Measurements from ENCODE around the gene C1RL. TPM values are rescaled to one million over a fixed set of nuclear protein-coding genes. Genes with fewer than 3 reads are reported as not detected.
"Not testable (repeated sequence)": the region's sequence is repeated elsewhere in the genome, so short reads cannot be mapped to it uniquely, and the experiment has no call there.

The C1RL gene
- total RNA-seq, 1 donor from 2014 or later, result 14.4 TPM

- ATAC-seq (no peak), DNase-seq (ENCODE audit: missing footprints) (no peak)
- intact Hi-C loops (cut with DNase I), result no loop called here
Observed at GRCh38 chr12:7058850-7059395, 50.1 kb downstream of the C1RL start.

- intact Hi-C loops (cut with DNase I), result no loop called here
- ATAC-seq (no peak), DNase-seq (ENCODE audit: missing footprints) (no peak)
Observed at GRCh38 chr12:7058163-7058845, 50.7 kb downstream of the C1RL start.

GRCh38 chr12:7055736-7056135, 53.3 kb downstream of the C1RL start:
- ATAC-seq; intact Hi-C loops (cut with DNase I): not testable (repeated sequence)

GRCh38 chr12:7054925-7055324, 54.1 kb downstream of the C1RL start:
- intact Hi-C loops (cut with DNase I), result no loop called here
- no peak for DNase-seq (ENCODE audit: missing footprints)
- ATAC-seq, result no peak

More at GRCh38 chr12:7055736-7056135, 53.3 kb downstream of the C1RL start:
- DNase-seq (ENCODE audit: missing footprints), result not testable (repeated sequence)

GRCh38 chr12:7049973-7050372, 59.0 kb downstream of the C1RL start:
- DNase-seq (ENCODE audit: missing footprints); intact Hi-C loops (cut with DNase I); ATAC-seq: not testable (repeated sequence)

- DNase-seq (ENCODE audit: missing footprints); intact Hi-C loops (cut with DNase I); ATAC-seq: not testable (repeated sequence)
Observed at GRCh38 chr12:7049445-7049951, 59.5 kb downstream of the C1RL start.

GRCh38 chr12:7047306-7047705, 61.7 kb downstream of the C1RL start:
- intact Hi-C loops (cut with DNase I), result no loop called here
- DNase-seq (ENCODE audit: missing footprints) (no peak), ATAC-seq (no peak)

- intact Hi-C loops (cut with DNase I), result no loop called here
- no peak for ATAC-seq
- no peak for DNase-seq (ENCODE audit: missing footprints)
Observed at GRCh38 chr12:7046383-7047105, 62.5 kb downstream of the C1RL start.

GRCh38 chr12:7045913-7046312, 63.1 kb downstream of the C1RL start:
- ATAC-seq (no peak), DNase-seq (ENCODE audit: missing footprints) (no peak)
- intact Hi-C loops (cut with DNase I), result no loop called here

Other genes starting within 250 kb of the C1RL start
- 832 TPM for gene TPI1, start 241.7 kb downstream of the C1RL start, total RNA-seq
- 3.0 TPM for gene SPSB2, start 235.9 kb downstream of the C1RL start, total RNA-seq
- 9.4 TPM for gene LRRC23, start 204.4 kb downstream of the C1RL start, total RNA-seq
- 10.2 TPM for gene ENO2, start 194.6 kb downstream of the C1RL start, total RNA-seq
- 78.9 TPM for gene ATN1, start 181.3 kb downstream of the C1RL start, total RNA-seq
- gene RNU7-1, start 165.4 kb downstream of the C1RL start, total RNA-seq, result not detected
- 250 TPM for gene C12orf57, start 165.2 kb downstream of the C1RL start, total RNA-seq
- 9.1 TPM for gene PTPN6, start 157.9 kb downstream of the C1RL start, total RNA-seq
- gene PHB2, start 138.6 kb downstream of the C1RL start, total RNA-seq, result 149 TPM
- 42.9 TPM for gene EMG1, start 138.3 kb downstream of the C1RL start, total RNA-seq
- gene LPCAT3, start 90.7 kb downstream of the C1RL start, total RNA-seq, result 54.7 TPM
- gene C1S, start 48.5 kb downstream of the C1RL start, total RNA-seq, result 153 TPM
- 227 TPM for gene C1R, start 16.8 kb downstream of the C1RL start, total RNA-seq
- 0.54 TPM for gene RBP5, start 19.7 kb upstream of the C1RL start, total RNA-seq
- 5.7 TPM for gene CLSTN3, start 21.2 kb upstream of the C1RL start, total RNA-seq
- gene PEX5, start 80.5 kb upstream of the C1RL start, total RNA-seq, result 30.9 TPM
- not detected for gene ACSM4, start 194.9 kb upstream of the C1RL start, total RNA-seq

Measured in Right ventricle myocardium inferior (tissue), 1 donor.